Adrenal gland (tissue), 5 donors: ENCODE results near the gene KCTD10.

Experiments used
- CTCF ChIP-seq, 6 experiments: fragments of 450-650 bp in 4 of 6; fragments of 200-600 bp in 2 of 6; sonication (generic) in 1 of 6; IDR thresholded peaks; 1 replicate in 5 of 6; 2 replicates in 1 of 6; pipeline versions ENCODE4 v1.5.1 to v1.8.0; 2016 to 2021; ENCODE audit warnings: antibody characterized with exemption in 6 of 6, mild to moderate bottlenecking in 2 of 6, moderate library complexity in 1 of 6
- POLR2A ChIP-seq, 2 donors: fragments of 450-650 bp; IDR thresholded peaks; one replicate each; pipeline ENCODE4 v1.6.1; 2017; ENCODE audit warnings: antibody characterized with exemption in 2 of 2, mild to moderate bottlenecking in 2 of 2, moderate library complexity in 1 of 2
- donor health status: DM: no; HTN: no; CAD: no.

- TF ChIP-seq CTCF (IDR thresholded peaks at IDR 0.05) (no peak), POLR2A (IDR thresholded peaks at IDR 0.05) (no peak)
These were observed 8.1 kb upstream of the KCTD10 start for GRCh38 chr12:109485201-109485600.
